ENCODE results near the gene TRAF6. TPM values are rescaled to one million over a fixed set of nuclear protein-coding genes. Genes with fewer than 3 reads are reported as not detected.
A peak's percentile ranks its signal among the peaks of the same experiment; 100 is the strongest.

The TRAF6 gene
- total and polyA plus RNA-seq, 2 of the 13 experiments (the other 11 are each of a cell fraction or from before 2014, with no cell fraction given), result 3.3 to 5.9 TPM

- TF ChIP-seq MED1 (CRISPR knock-in tag; IDR thresholded peaks at IDR 0.05) (peak; percentile 76), ZNF563 (CRISPR knock-in tag; IDR thresholded peaks at IDR 0.05) (peak; percentile 56; the same call in 1 of the 2 replicates), NFE2 (CRISPR knock-in tag; IDR thresholded peaks at IDR 0.05) (no peak), ZNF232 (CRISPR knock-in tag; IDR thresholded peaks at IDR 0.05; ENCODE audit: borderline replicate concordance) (0 out of 2 replicates have a peak, but pooled peaks have one; percentile 68), RFXANK (CRISPR knock-in tag; IDR thresholded peaks at IDR 0.05) (0 out of 2 replicates have a peak, but pooled peaks have one; percentile 35), SP5 (CRISPR knock-in tag; IDR thresholded peaks at IDR 0.05; ENCODE audit: borderline replicate concordance, low read depth) (peak; percentile 35; the same call in 1 of the 2 replicates), ZNF138 (CRISPR knock-in tag; IDR thresholded peaks at IDR 0.05; ENCODE audit: low read depth) (peak; percentile 89; the same call in 1 of the 2 replicates), STAG1 (CRISPR knock-in tag; IDR thresholded peaks at IDR 0.05) (peak; percentile 14; the same call in 1 of the 2 replicates), SATB2 (CRISPR knock-in tag; IDR thresholded peaks at IDR 0.05) (no peak), GZF1 (CRISPR knock-in tag; IDR thresholded peaks at IDR 0.05) (peak; percentile 71), ZNF781 (CRISPR knock-in tag; IDR thresholded peaks at IDR 0.05; ENCODE audit: borderline replicate concordance, not compliant biosample characterization) (peak; percentile 85), RBFOX2 (IDR thresholded peaks at IDR 0.05; ENCODE audit: low read depth, low read length) (peak; percentile 99), TRAFD1 (CRISPR knock-in tag; IDR thresholded peaks at IDR 0.05; ENCODE audit: borderline replicate concordance) (no peak), TEAD3 (CRISPR knock-in tag; optimal IDR thresholded peaks at IDR 0.05; ENCODE audit: borderline replicate concordance) (peak; percentile 41), ZNF816 (CRISPR knock-in tag; IDR thresholded peaks at IDR 0.05; ENCODE audit: borderline replicate concordance) (peak; percentile 81), SIX1 (CRISPR knock-in tag; IDR thresholded peaks at IDR 0.05; ENCODE audit: borderline replicate concordance) (0 out of 2 replicates have a peak, but pooled peaks have one; percentile 16), ZNF709 (CRISPR knock-in tag; IDR thresholded peaks at IDR 0.05) (peak; percentile 61; the same call in 1 of the 2 replicates), NFE2L2 (IDR thresholded peaks at IDR 0.05; ENCODE audit: low read length) (no peak), MIER3 (CRISPR knock-in tag; IDR thresholded peaks at IDR 0.05; ENCODE audit: borderline replicate concordance) (peak; percentile 69; the same call in 1 of the 2 replicates), DMAP1 (CRISPR knock-in tag; IDR thresholded peaks at IDR 0.05) (peak; percentile 94), NR2F1 (CRISPR knock-in tag; IDR thresholded peaks at IDR 0.05) (peak; percentile 8 to 17; a peak in 1 of 4 replicates)
- TF ChIP-seq, protein P1, sequence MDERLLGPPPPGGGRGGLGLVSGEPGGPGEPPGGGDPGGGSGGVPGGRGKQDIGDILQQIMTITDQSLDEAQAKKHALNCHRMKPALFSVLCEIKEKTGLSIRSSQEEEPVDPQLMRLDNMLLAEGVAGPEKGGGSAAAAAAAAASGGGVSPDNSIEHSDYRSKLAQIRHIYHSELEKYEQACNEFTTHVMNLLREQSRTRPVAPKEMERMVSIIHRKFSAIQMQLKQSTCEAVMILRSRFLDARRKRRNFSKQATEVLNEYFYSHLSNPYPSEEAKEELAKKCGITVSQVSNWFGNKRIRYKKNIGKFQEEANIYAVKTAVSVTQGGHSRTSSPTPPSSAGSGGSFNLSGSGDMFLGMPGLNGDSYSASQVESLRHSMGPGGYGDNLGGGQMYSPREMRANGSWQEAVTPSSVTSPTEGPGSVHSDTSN (CRISPR knock-in tag; IDR thresholded peaks at IDR 0.05), result no peak
- TF ChIP-seq, protein P2, sequence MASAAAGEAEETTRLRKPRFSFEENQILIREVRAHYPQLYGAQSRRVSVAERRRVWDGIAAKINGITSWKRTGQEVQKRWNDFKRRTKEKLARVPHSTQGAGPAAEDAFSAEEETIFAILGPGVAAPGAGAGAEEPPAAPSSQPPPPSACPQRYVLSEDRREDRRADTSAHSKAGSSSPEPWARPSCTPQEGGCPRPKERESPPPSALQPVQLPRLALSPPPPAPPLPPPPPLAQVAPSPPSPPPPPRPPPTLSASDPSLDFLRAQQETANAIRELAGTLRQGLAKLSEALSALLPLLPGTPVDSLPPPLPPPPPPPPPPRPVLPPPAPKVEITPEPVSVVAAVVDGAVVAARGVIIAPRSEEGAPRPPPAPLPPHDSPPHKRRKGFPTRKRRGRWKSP (CRISPR knock-in tag; IDR thresholded peaks at IDR 0.05), result peak; percentile 42; the same call in 1 of the 2 replicates
- TF ChIP-seq, protein P3, sequence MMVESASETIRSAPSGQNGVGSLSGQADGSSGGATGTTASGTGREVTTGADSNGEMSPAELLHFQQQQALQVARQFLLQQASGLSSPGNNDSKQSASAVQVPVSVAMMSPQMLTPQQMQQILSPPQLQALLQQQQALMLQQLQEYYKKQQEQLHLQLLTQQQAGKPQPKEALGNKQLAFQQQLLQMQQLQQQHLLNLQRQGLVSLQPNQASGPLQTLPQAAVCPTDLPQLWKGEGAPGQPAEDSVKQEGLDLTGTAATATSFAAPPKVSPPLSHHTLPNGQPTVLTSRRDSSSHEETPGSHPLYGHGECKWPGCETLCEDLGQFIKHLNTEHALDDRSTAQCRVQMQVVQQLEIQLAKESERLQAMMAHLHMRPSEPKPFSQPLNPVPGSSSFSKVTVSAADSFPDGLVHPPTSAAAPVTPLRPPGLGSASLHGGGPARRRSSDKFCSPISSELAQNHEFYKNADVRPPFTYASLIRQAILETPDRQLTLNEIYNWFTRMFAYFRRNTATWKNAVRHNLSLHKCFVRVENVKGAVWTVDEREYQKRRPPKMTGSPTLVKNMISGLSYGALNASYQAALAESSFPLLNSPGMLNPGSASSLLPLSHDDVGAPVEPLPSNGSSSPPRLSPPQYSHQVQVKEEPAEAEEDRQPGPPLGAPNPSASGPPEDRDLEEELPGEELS (CRISPR knock-in tag; IDR thresholded peaks at IDR 0.05), result peak; percentile 60
These were observed at the start of gene TRAF6 (continued) for GRCh38 chr11:36509694-36510593.

Data from HepG2 (cell line).